GOT3 (cell line): Measurements from ENCODE around the gene MARCHF10.
"Not testable (repeated sequence)": the region's sequence is repeated elsewhere in the genome, so short reads cannot be mapped to it uniquely, and the experiment has no call there.

ENCODE experiments used
- DNase-seq: peaks from one replicate; lab custom pipeline; 2025; ENCODE audit warnings: mixed read lengths; lab: John Stamatoyannopoulos, UW

MARCHF10 gene

DNA sequence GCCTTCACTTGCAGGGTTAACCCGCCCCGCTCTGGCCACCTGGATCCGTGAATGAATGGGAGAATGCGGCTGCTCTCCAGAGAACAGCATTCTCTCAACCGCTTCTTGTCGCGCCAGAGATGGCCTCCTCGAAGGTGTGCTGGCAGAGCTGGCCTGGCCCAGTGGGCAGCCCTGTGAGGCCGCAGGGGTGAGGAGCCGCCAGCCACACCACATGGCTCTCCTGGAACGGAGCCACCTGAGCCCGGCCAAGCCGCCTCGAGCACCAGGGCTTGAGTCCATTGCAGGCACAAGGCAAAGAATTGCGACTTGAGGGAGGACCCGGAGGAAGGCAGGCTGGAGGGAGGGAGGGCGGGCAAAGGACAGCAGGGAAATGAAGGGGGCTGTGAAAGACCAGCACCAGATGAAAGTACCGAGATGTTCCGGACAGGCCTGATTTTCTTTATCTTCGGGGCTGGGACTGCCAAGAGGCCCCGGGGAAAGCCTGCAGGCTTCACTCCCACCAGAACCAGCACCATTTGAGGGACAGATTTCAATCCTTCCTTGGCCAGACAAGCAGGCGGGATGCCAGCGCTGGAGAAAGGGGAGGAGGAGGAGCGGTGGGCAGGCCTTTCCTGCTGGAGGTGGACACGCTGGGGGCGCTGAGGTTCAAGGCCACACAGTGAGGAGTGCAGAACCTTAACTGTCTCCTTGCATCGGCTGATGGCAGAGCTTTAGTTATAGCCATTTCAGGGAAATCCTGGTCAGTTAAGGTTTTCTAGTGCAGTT is 111.2 kb downstream of the MARCHF10 start:
- DNase-seq: no peak

- no peak for DNase-seq
These were observed 111.9 kb downstream of the MARCHF10 start for GRCh38 chr17:62696256-62696655.

- DNase-seq: not testable (repeated sequence)
These were observed 112.9 kb downstream of the MARCHF10 start for GRCh38 chr17:62695093-62695738.

DNA sequence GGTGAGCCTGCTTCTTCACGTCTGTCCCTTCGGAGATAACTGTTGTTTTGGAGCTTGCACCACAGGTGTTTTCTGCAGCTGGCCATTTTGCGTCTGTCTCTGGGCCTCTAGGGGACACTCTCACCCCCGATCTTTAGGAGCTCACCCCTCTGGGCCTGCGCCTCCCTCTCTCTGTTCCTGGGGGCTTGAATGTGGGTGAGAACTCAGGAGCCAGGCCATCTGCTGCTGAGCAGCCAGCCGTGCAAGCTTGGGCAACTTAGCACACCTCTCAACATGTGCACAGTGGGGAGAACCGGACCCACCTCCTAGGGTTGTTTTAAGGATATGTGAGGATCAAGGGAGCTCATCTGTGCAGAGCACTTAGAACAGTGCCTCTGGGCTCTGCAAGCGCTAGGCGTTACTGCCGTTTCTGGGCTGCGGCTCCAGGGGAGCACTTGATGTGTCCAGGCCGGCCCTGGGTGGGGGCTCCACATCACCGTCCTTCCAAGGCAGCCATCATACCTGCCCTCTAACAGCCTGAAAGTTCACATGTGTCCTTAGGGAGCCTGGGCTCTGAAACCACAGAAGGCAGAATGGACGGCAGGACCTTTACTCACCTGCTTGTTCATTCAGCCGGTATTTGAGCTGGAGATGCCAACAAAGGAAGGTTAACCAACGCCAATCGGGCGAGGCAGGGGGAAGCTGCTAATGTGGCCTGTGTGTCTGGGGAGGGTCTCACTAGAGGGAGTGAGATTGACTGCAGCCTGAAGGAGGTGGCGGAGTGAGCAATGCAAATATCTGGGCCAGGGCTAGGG is 114.3 kb downstream of the MARCHF10 start:
- DNase-seq: no peak

DNA sequence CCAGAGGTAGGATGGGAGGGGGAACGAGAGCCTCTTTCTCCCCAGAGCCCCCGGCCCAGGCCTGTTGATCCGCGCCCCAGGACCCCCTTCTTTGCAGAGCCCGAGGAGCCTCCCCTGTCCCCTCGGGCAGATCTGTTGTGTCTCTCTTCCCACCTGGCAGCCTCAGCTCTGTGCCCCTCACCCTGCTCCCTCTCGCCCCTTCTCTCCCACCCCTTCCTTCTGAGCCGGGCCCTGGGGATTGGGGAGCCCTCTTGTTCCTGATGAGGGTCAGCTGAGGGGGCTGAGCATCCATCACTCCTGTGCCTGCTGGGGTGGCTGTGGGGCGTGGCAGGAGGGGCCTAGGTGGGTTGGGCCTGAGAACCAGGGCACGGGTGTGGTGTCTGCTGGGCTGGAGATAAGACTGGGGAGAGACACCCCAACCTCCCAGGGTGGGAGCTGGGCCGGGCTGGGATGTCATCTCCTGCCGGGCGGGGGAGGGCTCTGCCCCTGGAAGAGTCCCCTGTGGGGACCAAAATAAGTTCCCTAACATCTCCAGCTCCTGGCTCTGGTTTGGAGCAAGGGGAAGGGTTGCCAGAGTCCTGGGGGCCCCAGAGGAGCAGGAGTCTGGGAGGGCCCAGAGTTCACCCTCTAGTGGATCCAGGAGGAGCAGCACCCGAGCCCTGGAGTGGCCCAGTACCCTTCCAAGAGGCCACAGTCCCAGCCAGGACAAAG is 115.2 kb downstream of the MARCHF10 start:
- no peak for DNase-seq

GRCh38 chr17:62692159-62692651 is 115.9 kb downstream of the MARCHF10 start:
- DNase-seq: no peak

DNA sequence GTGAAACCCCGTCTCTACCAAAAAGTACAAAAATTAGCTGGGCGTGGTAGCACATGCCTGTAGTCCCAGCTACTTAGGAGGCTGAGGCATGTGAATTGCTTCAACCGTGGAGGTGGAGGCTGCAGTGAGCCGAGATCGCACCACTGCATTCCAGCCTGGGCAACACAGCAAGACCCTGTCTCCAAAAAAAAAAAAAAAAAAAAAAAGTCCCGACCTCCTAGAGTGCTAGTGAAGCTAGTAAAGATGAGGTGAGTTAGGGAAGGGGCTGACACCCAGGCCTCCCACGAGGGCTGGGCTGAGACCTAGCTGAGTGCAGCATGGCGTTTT is 116.6 kb downstream of the MARCHF10 start:
- DNase-seq: not testable (repeated sequence)

GRCh38 chr17:62690168-62690897 is 117.8 kb downstream of the MARCHF10 start:
- no peak for DNase-seq

GRCh38 chr17:62689441-62690167 is 118.5 kb downstream of the MARCHF10 start:
- no peak for DNase-seq

DNA sequence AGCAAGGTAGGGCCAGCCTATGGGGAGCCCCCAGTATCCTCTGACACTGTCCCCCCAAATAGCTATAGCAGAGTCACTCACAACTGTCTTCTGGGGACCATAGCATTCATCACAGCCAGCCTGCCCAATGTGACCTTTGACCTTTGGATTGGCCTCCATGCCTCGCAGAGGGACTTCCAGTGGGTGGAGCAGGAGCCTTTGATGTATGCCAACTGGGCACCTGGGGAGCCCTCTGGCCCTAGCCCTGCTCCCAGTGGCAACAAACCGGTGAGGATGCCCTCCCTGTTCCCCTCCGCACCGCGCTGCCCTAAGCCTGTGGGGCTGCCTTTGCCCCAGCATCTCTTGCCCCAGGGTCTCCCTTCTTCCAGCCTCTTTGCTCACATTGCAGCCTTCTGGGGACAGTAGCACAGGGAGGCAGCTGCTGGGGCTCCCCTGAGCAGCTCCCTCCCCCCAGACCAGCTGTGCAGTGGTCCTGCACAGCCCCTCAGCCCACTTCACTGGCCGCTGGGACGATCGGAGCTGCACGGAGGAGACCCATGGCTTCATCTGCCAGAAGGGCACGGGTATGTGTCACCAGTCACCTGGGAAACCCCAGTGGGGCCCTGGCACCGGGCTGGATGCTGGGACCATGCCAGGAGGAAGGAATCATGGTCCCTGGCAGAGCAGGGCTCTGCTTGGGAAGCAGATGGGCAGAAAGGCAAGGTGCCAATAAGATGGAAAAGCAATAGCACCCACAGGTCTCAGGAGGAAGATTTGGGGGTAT is 119.5 kb downstream of the MARCHF10 start:
- no peak for DNase-seq

GRCh38 chr17:62687997-62688396 is 120.1 kb downstream of the MARCHF10 start:
- no peak for DNase-seq

DNA sequence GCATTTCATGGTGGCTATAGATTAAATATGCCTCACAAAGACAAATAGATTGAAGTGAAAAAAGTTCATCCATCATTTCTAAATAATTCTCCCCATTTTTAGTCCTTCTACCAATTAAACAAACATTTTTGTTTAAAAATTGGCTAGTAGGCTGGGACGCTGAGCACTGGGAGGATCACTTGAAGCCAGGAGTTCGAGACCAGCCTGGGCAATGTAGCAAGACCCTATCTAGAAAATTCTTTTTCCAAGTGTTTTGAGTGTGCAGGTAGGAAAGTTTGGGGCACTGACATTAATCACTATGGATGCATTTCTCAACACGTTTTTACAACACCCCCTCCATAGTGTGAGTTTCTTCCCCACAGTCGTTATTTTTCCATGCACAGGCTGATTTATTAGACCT is 123.9 kb downstream of the MARCHF10 start:
- DNase-seq: no peak

DNA sequence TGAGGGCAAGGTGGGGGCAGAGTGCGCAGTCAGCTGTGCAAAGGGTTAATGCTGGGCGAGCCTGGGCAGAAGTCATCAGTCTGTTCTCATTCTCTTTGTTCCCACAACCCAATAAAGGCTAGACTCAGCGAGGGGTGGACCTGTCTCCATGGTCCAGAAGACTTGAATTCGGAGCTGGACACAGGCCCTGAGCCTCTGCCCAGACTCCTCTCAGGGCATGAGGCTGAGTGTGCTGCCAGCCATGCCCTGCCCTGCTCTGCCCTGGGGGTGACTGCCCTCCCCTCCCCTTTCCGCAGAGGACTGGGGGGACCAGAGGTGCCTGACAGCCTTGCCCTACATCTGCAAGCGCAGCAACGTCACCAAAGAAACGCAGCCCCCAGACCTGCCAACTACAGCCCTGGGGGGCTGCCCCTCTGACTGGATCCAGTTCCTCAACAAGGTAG is 126.2 kb downstream of the MARCHF10 start:
- no peak for DNase-seq

GRCh38 chr17:62681061-62681938 is 126.8 kb downstream of the MARCHF10 start:
- DNase-seq: no peak

- DNase-seq: no peak
These were observed 127.5 kb downstream of the MARCHF10 start for GRCh38 chr17:62680541-62681052.

DNA sequence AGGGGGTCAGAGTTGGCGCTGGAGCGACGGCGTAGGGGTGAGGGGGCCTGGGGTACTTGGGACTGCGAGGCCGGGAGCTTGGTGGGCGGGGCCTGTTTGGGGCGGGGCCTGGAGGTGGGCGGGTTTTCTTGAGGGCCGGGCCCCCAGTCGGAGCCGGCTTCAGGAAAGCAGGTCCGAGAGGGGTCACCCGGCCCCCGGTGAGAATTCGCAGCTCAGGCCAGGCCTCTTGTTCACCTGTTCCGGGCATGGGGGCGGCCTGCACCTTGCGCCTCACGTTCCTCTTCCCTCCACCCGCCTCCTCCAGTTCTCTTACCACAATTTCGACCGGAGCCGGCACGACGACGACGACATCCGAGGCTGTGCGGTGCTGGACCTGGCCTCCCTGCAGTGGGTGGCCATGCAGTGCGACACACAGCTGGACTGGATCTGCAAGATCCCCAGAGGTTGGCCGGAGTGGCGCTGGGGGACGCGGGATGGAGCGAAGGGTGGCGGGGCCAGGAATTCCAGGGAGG is 128.2 kb downstream of the MARCHF10 start:
- DNase-seq: no peak

DNA sequence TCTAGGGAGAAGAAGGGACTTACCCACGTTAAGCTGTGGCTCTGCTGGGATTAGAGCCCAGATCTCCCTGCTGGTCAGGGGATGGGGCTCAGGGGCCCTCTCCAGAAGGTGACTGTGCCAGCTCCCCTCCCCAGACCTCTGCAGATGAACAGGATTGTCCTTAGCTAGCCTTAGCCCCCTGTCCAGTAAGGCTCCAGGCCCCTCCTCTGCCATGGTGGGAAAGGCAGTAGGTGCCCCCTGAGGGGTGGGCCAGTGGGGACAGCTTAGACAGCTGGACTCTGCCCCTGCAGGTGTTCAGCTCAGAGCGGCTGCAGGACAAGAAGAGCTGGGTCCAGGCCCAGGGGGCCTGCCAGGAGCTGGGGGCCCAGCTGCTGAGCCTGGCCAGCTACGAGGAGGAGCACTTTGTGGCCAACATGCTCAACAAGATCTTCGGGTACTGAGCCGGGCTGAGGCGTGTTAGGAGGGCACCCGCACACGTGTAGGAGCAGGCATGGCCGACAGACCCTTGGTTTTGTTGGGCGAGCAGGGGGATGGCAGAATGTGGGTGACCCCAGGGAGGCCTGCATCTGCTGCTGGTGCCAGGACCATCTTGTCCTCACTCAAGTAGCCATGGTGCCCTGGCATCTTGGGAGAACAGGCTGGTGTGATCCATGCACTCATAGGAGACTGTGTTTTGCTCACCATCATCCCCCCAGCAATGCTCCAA is 129.7 kb downstream of the MARCHF10 start:
- no peak for DNase-seq
